Testis (tissue), 2 donors: ENCODE data around the gene LCN15.

ENCODE experiments used
- CTCF ChIP-seq, 3 experiments: fragments of 450-650 bp in 2 of 3; fragments of 200-600 bp in 1 of 3; sonication (generic) in 1 of 3; IDR thresholded peaks; one replicate each; pipeline ENCODE4 v1.5.1; 2016 to 2019; ENCODE audit warnings: antibody characterized with exemption in 3 of 3, mild to moderate bottlenecking in 2 of 3, moderate library complexity in 1 of 3
- POLR2A ChIP-seq: fragments of 450-650 bp; IDR thresholded peaks from one replicate; pipeline ENCODE4 v1.6.1; 2017; ENCODE audit warnings: antibody characterized with exemption, mild to moderate bottlenecking, moderate library complexity

GRCh38 chr9:136795000-136795348, 30.7 kb upstream of the LCN15 start:
- TF ChIP-seq CTCF (IDR thresholded peaks at IDR 0.05): no peak
- TF ChIP-seq POLR2A: no peak
